Cerebellar nuclear complex (tissue), 1 donor: Measurements from ENCODE around the gene TTLL11.
"Not testable (repeated sequence)": the region's sequence is repeated elsewhere in the genome, so short reads cannot be mapped to it uniquely, and the experiment has no call there.

Source experiments
- DNase-seq, 2 experiments: peaks; one replicate each; lab custom pipeline; 2025; lab: John Stamatoyannopoulos, UW

Gene TTLL11

GRCh38 chr9:122004589-122004988 is 88.5 kb downstream of the TTLL11 start:
- DNase-seq = no peak

GRCh38 chr9:122001491-122002201 is 91.5 kb downstream of the TTLL11 start:
- DNase-seq = no peak

GRCh38 chr9:122000526-122000925 is 92.6 kb downstream of the TTLL11 start:
- DNase-seq = not testable (repeated sequence)

- no peak for DNase-seq
These were observed 93.6 kb downstream of the TTLL11 start for GRCh38 chr9:121999556-121999955.

- no peak for DNase-seq
These were observed 94.5 kb downstream of the TTLL11 start for GRCh38 chr9:121998513-121999049.

- DNase-seq = no peak
These were observed 95.3 kb downstream of the TTLL11 start for GRCh38 chr9:121997791-121998190.

- DNase-seq = no peak
These were observed 96.3 kb downstream of the TTLL11 start for GRCh38 chr9:121996783-121997182.

- no peak for DNase-seq
These were observed 97.1 kb downstream of the TTLL11 start for GRCh38 chr9:121995997-121996396.

- peak in 1 of 2 experiments; percentile 66 for DNase-seq
These were observed 100.4 kb downstream of the TTLL11 start for GRCh38 chr9:121992571-121993212.

- DNase-seq = no peak
These were observed 101.8 kb downstream of the TTLL11 start for GRCh38 chr9:121991307-121991661.

- DNase-seq = no peak
These were observed 102.4 kb downstream of the TTLL11 start for GRCh38 chr9:121990600-121991306.

GRCh38 chr9:121989010-121989409 is 104.1 kb downstream of the TTLL11 start:
- DNase-seq = no peak

- no peak for DNase-seq
These were observed 105.8 kb downstream of the TTLL11 start for GRCh38 chr9:121987314-121987713.

GRCh38 chr9:121985792-121986494 is 107.2 kb downstream of the TTLL11 start:
- DNase-seq = no peak

- no peak for DNase-seq
These were observed 108.2 kb downstream of the TTLL11 start for GRCh38 chr9:121984726-121985402.

- no peak for DNase-seq
These were observed 109.4 kb downstream of the TTLL11 start for GRCh38 chr9:121983736-121984135.

- no peak for DNase-seq
These were observed 111.8 kb downstream of the TTLL11 start for GRCh38 chr9:121981118-121981883.

- DNase-seq = not testable (repeated sequence)
These were observed 112.4 kb downstream of the TTLL11 start for GRCh38 chr9:121980665-121981064.

GRCh38 chr9:121979736-121980135 is 113.4 kb downstream of the TTLL11 start:
- DNase-seq = no peak

GRCh38 chr9:121976751-121977150 is 116.4 kb downstream of the TTLL11 start:
- DNase-seq = no peak

GRCh38 chr9:121975801-121976277 is 117.3 kb downstream of the TTLL11 start:
- DNase-seq = no peak
